ENCODE measurements around the gene SPATS2L. TPM values are rescaled to one million over a fixed set of nuclear protein-coding genes. Genes with fewer than 3 reads are reported as not detected.

SPATS2L gene
- total RNA-seq, 1 experiment from 2014 or later = 112 TPM

GRCh38 chr2:200515155-200515554 lies 208.7 kb downstream of the SPATS2L start:
- CTCF ChIA-PET = interaction anchor here (1.2 kb wide), 1 partner anchor 541 kb away, joined by 3 read pairs; no protein-coding TSS in a partner anchor
- DNase-seq (ENCODE audit: low spot score) (no peak), ATAC-seq (no peak)

GRCh38 chr2:200523158-200523557 lies 216.7 kb downstream of the SPATS2L start:
- peaks cover under 1% of the 10 kb centered on the region for H3K9me3 Mint-ChIP-seq
- no peak overlapping the region for H3K4me3 Mint-ChIP-seq
- CTCF ChIA-PET = interaction anchor here (0.6 to 2.7 kb wide), 4 partner anchors 13 to 183 kb away, joined by 3 to 9 read pairs (median 3); partner anchors contain the start of genes AOX1 and KCTD18
- no peak overlapping the region for H3K27ac Mint-ChIP-seq
- DNase-seq (ENCODE audit: low spot score) = no peak
- no peaks in the 10 kb centered on the region for H3K36me3 Mint-ChIP-seq
- POLR2A ChIA-PET = no interaction called here
- H3K27me3 Mint-ChIP-seq (ENCODE audit: low read depth) = peaks cover 12% of the 10 kb centered on the region
- no peak for ATAC-seq
- H3K4me1 Mint-ChIP-seq = peaks cover 19% of the 10 kb centered on the region
- TF ChIP-seq SMAD4 (CRISPR knock-in tag; IDR thresholded peaks at IDR 0.05) (no peak), E2F1 (CRISPR knock-in tag; IDR thresholded peaks at IDR 0.05) (no peak), AFF4 (CRISPR knock-in tag; IDR thresholded peaks at IDR 0.05; ENCODE audit: borderline replicate concordance) (no peak), MXD4 (CRISPR knock-in tag; IDR thresholded peaks at IDR 0.05; ENCODE audit: borderline replicate concordance) (no peak), CTCF (IDR thresholded peaks at IDR 0.05) (no peak), IRF2 (CRISPR knock-in tag; IDR thresholded peaks at IDR 0.05; ENCODE audit: borderline replicate concordance, low read depth) (no peak), TCF7 (CRISPR knock-in tag; IDR thresholded peaks at IDR 0.05; ENCODE audit: low read depth) (no peak), ZNF232 (CRISPR knock-in tag; IDR thresholded peaks at IDR 0.05) (no peak), GRHL2 (CRISPR knock-in tag; IDR thresholded peaks at IDR 0.05; ENCODE audit: insufficient replicate concordance, severe bottlenecking) (no peak), ZNF416 (CRISPR knock-in tag; IDR thresholded peaks at IDR 0.05) (no peak)

More at GRCh38 chr2:200515155-200515554, 208.7 kb downstream of the SPATS2L start:
- H3K9me3 Mint-ChIP-seq = peaks cover 19% of the 10 kb centered on the region
- peaks cover 7% of the 10 kb centered on the region for H3K4me1 Mint-ChIP-seq
- 0 out of 2 replicates have a peak, but pooled peaks cover 5% of the 10 kb centered on the region for H3K36me3 Mint-ChIP-seq
- no peak overlapping the region for H3K4me3 Mint-ChIP-seq
- H3K27me3 Mint-ChIP-seq (ENCODE audit: low read depth) = peaks cover 4% of the 10 kb centered on the region
- H3K27ac Mint-ChIP-seq = no peak overlapping the region
- POLR2A ChIA-PET = no interaction called here
- TF ChIP-seq ZNF416 (CRISPR knock-in tag; IDR thresholded peaks at IDR 0.05) (no peak), SP1 (CRISPR knock-in tag; conservative IDR thresholded peaks at IDR 0.05) (no peak), ZNF423 (CRISPR knock-in tag; IDR thresholded peaks at IDR 0.05) (no peak), ATF1 (CRISPR knock-in tag; IDR thresholded peaks at IDR 0.05) (no peak), MYBL2 (CRISPR knock-in tag; IDR thresholded peaks at IDR 0.05) (no peak), ZNF317 (CRISPR knock-in tag; IDR thresholded peaks at IDR 0.05; ENCODE audit: borderline replicate concordance, low read depth) (no peak), GABPB1 (CRISPR knock-in tag; IDR thresholded peaks at IDR 0.05) (no peak), CDX4 (CRISPR knock-in tag; IDR thresholded peaks at IDR 0.05; ENCODE audit: borderline replicate concordance) (no peak), TCF7 (CRISPR knock-in tag; IDR thresholded peaks at IDR 0.05; ENCODE audit: low read depth) (no peak), IRF1 (CRISPR knock-in tag; IDR thresholded peaks at IDR 0.05) (no peak), PREB (CRISPR knock-in tag; IDR thresholded peaks at IDR 0.05; ENCODE audit: borderline replicate concordance) (no peak), CREM (CRISPR knock-in tag; IDR thresholded peaks at IDR 0.05) (no peak), E2F1 (CRISPR knock-in tag; IDR thresholded peaks at IDR 0.05) (no peak), KAT7 (CRISPR knock-in tag; IDR thresholded peaks at IDR 0.05; ENCODE audit: borderline replicate concordance) (no peak), USF1 (CRISPR knock-in tag; IDR thresholded peaks at IDR 0.05) (no peak), ETV6 (CRISPR knock-in tag; IDR thresholded peaks at IDR 0.05) (no peak)
